ENCODE data around the gene PTPRG.

The PTPRG gene

DNA sequence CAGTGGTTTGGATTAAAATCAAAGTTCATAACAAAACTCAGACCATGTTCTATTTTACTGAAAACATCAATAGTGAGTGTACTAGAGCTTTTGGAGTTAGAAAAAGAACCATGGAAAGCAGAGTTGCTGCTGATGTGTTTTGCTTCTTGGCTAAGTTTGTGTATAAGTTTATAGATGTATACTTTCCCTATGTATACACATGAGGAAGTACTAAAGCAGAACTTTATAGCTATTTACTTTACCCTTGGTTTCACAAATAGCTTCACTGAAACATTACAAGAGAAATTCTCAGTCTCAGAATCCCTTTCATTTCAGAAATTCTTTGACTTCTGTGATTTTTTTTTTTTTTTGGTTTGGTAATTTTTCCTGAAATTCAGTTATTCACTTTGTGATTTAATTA is 229.0 kb downstream of the PTPRG start:
- TF ChIP-seq, protein P1, sequence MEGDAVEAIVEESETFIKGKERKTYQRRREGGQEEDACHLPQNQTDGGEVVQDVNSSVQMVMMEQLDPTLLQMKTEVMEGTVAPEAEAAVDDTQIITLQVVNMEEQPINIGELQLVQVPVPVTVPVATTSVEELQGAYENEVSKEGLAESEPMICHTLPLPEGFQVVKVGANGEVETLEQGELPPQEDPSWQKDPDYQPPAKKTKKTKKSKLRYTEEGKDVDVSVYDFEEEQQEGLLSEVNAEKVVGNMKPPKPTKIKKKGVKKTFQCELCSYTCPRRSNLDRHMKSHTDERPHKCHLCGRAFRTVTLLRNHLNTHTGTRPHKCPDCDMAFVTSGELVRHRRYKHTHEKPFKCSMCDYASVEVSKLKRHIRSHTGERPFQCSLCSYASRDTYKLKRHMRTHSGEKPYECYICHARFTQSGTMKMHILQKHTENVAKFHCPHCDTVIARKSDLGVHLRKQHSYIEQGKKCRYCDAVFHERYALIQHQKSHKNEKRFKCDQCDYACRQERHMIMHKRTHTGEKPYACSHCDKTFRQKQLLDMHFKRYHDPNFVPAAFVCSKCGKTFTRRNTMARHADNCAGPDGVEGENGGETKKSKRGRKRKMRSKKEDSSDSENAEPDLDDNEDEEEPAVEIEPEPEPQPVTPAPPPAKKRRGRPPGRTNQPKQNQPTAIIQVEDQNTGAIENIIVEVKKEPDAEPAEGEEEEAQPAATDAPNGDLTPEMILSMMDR (IDR thresholded peaks at IDR 0.05; ENCODE audit: low read depth, low read length, missing control alignments): no peak
- DNase-seq (ENCODE audit: extremely low read depth, low read depth): no peak

DNA sequence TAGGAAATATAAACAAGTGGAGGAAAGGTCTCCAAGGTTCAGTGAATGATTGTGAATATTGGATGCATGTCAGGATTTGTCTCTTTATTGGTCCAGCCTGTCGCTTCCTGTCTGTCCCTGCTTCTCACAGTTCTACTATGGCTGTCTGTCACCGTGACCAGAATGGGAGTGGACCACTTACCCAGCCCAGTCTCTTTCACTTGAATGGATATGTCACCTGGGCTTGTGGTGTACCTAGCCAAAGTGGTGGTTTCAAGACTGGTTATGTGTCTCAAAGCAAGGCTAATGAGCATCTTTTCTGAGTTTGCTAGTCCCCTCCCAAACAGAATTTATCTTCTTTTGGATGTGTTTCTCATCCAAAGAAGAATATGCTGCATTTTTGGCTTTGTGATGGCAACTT is 231.7 kb downstream of the PTPRG start:
- DNase-seq (ENCODE audit: extremely low read depth, low read depth): no peak
- H3K4me3 ChIP-seq (replicated peaks; ENCODE audit: low read depth, low read length): no peak overlapping the region
- TF ChIP-seq, protein P1 (IDR thresholded peaks at IDR 0.05; ENCODE audit: low read depth, low read length, missing control alignments): no peak

More for the DNA sequence above, 229.0 kb downstream of the PTPRG start:
- no peak overlapping the region for H3K4me3 ChIP-seq (replicated peaks; ENCODE audit: low read depth, low read length)

DNA sequence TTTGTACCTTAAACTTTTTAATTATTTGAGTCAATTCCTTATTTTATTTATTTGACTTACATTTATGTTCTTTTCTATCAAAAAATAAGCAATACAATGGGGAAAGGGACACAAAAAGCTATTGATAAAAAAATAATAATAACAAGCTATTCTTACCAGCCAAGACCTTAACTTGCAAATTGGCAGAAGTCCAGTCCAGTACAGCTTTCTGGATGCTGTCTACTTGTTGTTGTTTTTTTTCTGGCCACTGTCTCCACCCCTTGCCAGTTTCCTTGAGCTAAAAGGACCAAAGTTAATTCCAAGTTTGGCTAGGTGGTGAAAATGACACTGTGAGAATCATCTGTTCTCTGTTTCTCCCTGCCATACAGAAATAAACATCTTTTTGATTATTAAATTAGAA is 232.2 kb downstream of the PTPRG start:
- TF ChIP-seq, protein P1 (IDR thresholded peaks at IDR 0.05; ENCODE audit: low read depth, low read length, missing control alignments): no peak
- no peak for DNase-seq (ENCODE audit: extremely low read depth, low read depth)
- H3K4me3 ChIP-seq (replicated peaks; ENCODE audit: low read depth, low read length): no peak overlapping the region

DNA sequence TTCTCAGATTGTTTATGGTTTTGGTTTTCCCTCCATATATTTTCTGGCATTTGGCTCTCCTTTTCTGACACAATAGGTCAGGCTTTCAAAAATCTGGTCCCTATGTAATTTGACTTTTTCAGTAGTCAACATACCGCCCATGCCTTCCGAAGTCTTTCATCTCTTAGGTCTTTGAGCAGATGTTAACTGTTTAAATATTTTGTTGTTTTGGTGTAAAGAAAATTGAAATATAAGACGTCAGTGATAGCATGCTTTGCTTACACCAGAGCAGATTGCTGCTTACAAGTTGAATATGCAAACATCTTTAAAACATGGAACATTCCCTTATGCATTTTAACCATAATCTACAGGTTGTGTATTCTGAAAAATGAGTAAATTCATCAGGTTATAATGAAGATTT is 233.0 kb downstream of the PTPRG start:
- TF ChIP-seq, protein P1 (IDR thresholded peaks at IDR 0.05; ENCODE audit: low read depth, low read length, missing control alignments): no peak
- no peak for DNase-seq (ENCODE audit: extremely low read depth, low read depth)
- H3K4me3 ChIP-seq (replicated peaks; ENCODE audit: low read depth, low read length): no peak overlapping the region

DNA sequence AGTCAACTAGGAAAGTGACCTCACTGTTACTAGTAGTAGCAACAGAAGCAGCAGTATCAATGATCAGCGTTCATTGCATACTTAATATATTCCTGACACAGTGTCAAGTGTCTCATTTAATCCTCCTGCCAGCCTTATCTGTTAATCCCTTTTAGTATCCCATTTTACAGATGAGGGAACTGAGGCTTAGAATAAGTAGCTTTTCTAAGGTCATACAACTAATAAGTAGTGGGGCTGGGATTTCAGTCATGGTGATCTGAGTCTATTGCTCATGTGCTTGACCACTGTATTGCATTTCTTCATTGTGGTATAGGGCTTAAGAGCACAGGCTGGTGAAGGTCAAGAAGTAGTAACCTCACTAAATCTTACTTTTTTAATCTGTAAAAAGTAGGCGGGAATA is 233.6 kb downstream of the PTPRG start:
- H3K4me3 ChIP-seq (replicated peaks; ENCODE audit: low read depth, low read length): no peak overlapping the region
- no peak for DNase-seq (ENCODE audit: extremely low read depth, low read depth)
- TF ChIP-seq, protein P1 (IDR thresholded peaks at IDR 0.05; ENCODE audit: low read depth, low read length, missing control alignments): no peak

DNA sequence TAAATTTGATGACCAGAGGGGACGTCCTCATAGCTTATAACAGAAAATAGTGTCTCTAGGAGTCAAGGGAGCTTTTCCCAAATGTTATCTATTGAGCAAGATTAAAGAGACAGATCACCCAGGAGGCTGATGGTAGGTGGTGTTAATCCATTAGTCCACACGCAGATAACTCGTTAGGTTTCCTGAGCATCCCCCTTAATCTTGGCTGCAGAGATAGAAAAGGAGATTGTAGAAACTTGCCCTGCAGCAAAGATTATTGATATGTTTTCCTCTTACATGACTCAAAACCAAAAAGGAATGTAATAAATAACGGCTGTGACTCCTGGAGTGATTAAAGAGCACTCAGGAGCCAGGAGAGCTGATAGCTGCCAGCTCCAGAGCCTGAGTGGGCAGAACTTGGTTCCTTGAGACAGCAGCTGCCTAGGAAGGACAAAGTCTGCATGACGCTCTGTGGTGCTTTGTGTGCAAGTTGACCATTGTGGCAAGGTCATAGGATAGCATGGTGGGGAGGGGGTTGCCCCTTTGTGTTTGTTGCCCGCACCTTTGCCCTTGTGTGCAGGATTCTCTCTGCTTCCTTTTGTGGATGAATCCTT is 234.8 kb downstream of the PTPRG start:
- no peak for DNase-seq (ENCODE audit: extremely low read depth, low read depth)
- TF ChIP-seq, protein P1 (IDR thresholded peaks at IDR 0.05; ENCODE audit: low read depth, low read length, missing control alignments): no peak
- no peak overlapping the region for H3K4me3 ChIP-seq (replicated peaks; ENCODE audit: low read depth, low read length)

DNA sequence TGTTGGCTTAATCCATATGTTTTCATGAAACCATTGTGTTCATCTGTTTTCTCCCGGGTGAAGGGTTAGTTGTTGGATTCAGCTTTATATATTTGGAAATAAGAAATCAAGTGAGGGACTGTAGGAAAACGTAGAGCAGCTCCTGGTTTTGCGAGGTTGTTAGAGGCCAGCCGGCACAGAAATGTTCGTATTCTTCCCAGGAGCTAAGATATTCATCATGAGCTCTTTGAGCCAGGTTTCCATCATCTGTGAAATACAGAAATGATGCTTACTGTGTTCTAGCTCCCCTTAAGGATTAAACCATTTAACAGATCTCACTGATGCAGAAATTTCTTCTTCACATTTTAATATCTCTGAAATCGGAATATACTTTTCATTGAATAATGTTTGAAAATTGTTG is 235.5 kb downstream of the PTPRG start:
- TF ChIP-seq, protein P1 (IDR thresholded peaks at IDR 0.05; ENCODE audit: low read depth, low read length, missing control alignments): no peak
- H3K4me3 ChIP-seq (replicated peaks; ENCODE audit: low read depth, low read length): no peak overlapping the region
- DNase-seq (ENCODE audit: extremely low read depth, low read depth): no peak
